Stimulated activated CD4-positive, alpha-beta T cell treated with anti-CD3 and anti-CD28 coated beads, Interleukin-1b, Interleukin-23, amount 100 ng/mL, for 4 hours (primary cell): ENCODE measurements around the gene TNKS2.
A peak's percentile ranks its signal among the peaks of the same experiment; 100 is the strongest.
"Not testable (repeated sequence)": the region's sequence is repeated elsewhere in the genome, so short reads cannot be mapped to it uniquely, and the experiment has no call there.

ENCODE experiments used
- DNase-seq, 2 donors: peaks; one replicate each; pipeline ENCODE4 v3.0.0-alpha.2; 2020; ENCODE audit warnings: low read depth in 2 of 2

Gene TNKS2

GRCh38 chr10:91796331-91797047, 1.7 kb upstream of the TNKS2 start:
- DNase-seq, result peak; percentile 27 to 39

- DNase-seq, result no peak
Measured at GRCh38 chr10:91797048-91797690, 1.1 kb upstream of the TNKS2 start.

GRCh38 chr10:91798649-91799611, 704 bp downstream of the TNKS2 start:
- DNase-seq, result peak in 1 of 2 donors; percentile 23

- DNase-seq, result no peak
Measured at GRCh38 chr10:91799612-91799975, 1.4 kb downstream of the TNKS2 start.

GRCh38 chr10:91800182-91800581, 2.0 kb downstream of the TNKS2 start:
- no peak for DNase-seq

GRCh38 chr10:91800756-91801155, 2.5 kb downstream of the TNKS2 start:
- no peak for DNase-seq

- no peak for DNase-seq
Measured at GRCh38 chr10:91803386-91804125, 5.3 kb downstream of the TNKS2 start.

- no peak for DNase-seq
Measured at GRCh38 chr10:91804126-91804510, 5.9 kb downstream of the TNKS2 start.

- no peak for DNase-seq
Measured at GRCh38 chr10:91805110-91805838, 7.0 kb downstream of the TNKS2 start.

- not testable (repeated sequence) for DNase-seq
Measured at GRCh38 chr10:91807264-91807663, 9.0 kb downstream of the TNKS2 start.

GRCh38 chr10:91813251-91813650, 15.0 kb downstream of the TNKS2 start:
- DNase-seq, result no peak

GRCh38 chr10:91816981-91817380, 18.8 kb downstream of the TNKS2 start:
- no peak for DNase-seq

- DNase-seq, result no peak
Measured at GRCh38 chr10:91820144-91820543, 21.9 kb downstream of the TNKS2 start.

- no peak for DNase-seq
Measured at GRCh38 chr10:91824076-91824475, 25.9 kb downstream of the TNKS2 start.

- DNase-seq, result no peak
Measured at GRCh38 chr10:91829268-91829667, 31.0 kb downstream of the TNKS2 start.

GRCh38 chr10:91838199-91838598, 40.0 kb downstream of the TNKS2 start:
- DNase-seq, result no peak

- no peak for DNase-seq
Measured at GRCh38 chr10:91843083-91843482, 44.9 kb downstream of the TNKS2 start.

- peak in 1 of 2 donors; percentile 9 for DNase-seq
Measured at GRCh38 chr10:91856637-91857036, 58.4 kb downstream of the TNKS2 start.

GRCh38 chr10:91860885-91861284, 62.7 kb downstream of the TNKS2 start:
- DNase-seq, result no peak

- no peak for DNase-seq
Measured at GRCh38 chr10:91864099-91864498, 65.9 kb downstream of the TNKS2 start.

GRCh38 chr10:91864744-91865143, 66.5 kb downstream of the TNKS2 start:
- no peak for DNase-seq
